DOHH2 (cell line): ENCODE measurements around the gene PLK1.

Experiments used
- CTCF ChIP-seq: fragments of 200-600 bp; sonication (generic); IDR thresholded peaks from one replicate; pipeline ENCODE4 v1.5.1; 2014; ENCODE audit warnings: antibody characterized with exemption, mild to moderate bottlenecking, low read depth, low read length; ENCODE audit not compliant: poor library complexity, severe bottlenecking
- EZH2phosphoT487 ChIP-seq: fragments of 200-600 bp; sonication (generic); IDR thresholded peaks from 2 replicates; pipeline ENCODE4 v1.6.1; 2017; ENCODE audit warnings: borderline replicate concordance, mild to moderate bottlenecking, antibody characterized with exemption, low read length, moderate library complexity, mixed read lengths

GRCh38 chr16:23699100-23699499, 20.4 kb downstream of the PLK1 start:
- no peak for TF ChIP-seq CTCF
- no peak for TF ChIP-seq EZH2phosphoT487
